SK-N-MC (cell line): Measurements from ENCODE around the gene ST6GALNAC2.

Source experiments
- EZH2 ChIP-seq: fragments of 200-600 bp; sonication (generic); IDR thresholded peaks from one replicate; pipeline ENCODE4 v1.6.1; 2017; ENCODE audit warnings: antibody characterized with exemption
- FOXP2 ChIP-seq: optimal IDR thresholded peaks from 2 replicates; pipeline ENCODE3; 2011; ENCODE audit warnings: mild to moderate bottlenecking, moderate library complexity; ENCODE audit not compliant: insufficient read depth; ENCODE audit errors: extremely low read length, control extremely low read depth

- no peak for TF ChIP-seq EZH2
- no peak for TF ChIP-seq FOXP2
These were observed 1.1 kb downstream of the ST6GALNAC2 start for GRCh38 chr17:76584427-76585032.
